ENCODE data around the gene TDRD10. TPM values are rescaled to one million over a fixed set of nuclear protein-coding genes. Genes with fewer than 3 reads are reported as not detected.

TDRD10 gene
- polyA plus RNA-seq, 1 donor = 1.8 TPM

DNA sequence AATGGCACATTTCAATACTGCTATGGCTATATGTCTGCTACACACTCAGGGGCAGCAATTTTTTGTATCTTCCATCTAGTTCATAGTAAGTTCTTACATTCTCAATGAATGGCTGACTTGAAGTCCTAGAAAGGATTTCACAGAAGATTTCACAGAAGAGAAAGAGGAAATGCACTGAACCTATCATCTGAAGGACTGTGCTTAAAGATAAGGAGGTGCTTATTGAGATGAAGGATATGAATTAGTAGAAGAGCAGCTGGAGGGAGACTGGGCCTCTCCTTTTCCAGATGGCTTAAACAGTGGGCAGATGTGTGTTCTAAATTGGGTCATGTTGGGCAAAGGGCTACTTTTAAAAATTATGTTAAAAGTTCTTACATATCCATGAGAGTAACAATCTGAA, 91.4 kb downstream of the TDRD10 start:
- DNase-seq = no peak
- no peak overlapping the region for H3K27ac ChIP-seq (ENCODE audit: low read length)
- no peaks in the 10 kb centered on the region for H3K27me3 ChIP-seq (ENCODE audit: control insufficient read depth, insufficient read depth, low read length)
- peaks cover 92% of the 10 kb centered on the region for H3K36me3 ChIP-seq (ENCODE audit: control insufficient read depth, insufficient read depth, low read length)
- no peaks in the 10 kb centered on the region for H3K4me1 ChIP-seq (ENCODE audit: control insufficient read depth, insufficient read depth, low read length)
- no peak overlapping the region for H3K4me3 ChIP-seq (ENCODE audit: low read length)
- H3K9me3 ChIP-seq (ENCODE audit: control insufficient read depth, low read depth, low read length) = no peaks in the 10 kb centered on the region

DNA sequence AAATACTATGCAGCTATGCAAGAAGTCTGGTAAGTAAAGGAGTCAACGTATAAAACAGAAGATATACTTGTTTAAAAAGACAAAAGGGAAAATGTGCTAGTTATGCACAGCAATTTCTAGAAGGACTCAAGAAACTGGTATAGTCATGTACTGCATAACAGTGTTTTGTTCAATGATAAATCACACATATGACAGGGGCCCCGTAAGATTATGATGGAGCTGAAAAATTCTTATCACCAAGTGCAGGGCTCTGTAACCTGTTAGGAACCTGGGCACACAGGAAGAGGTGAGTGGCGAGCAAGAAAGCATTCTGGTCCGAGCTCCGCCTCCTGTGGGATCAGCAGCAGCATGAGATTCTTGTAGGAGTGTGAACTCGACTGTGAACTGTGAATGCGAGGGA, 92.8 kb downstream of the TDRD10 start:
- Histone ChIP-seq H3K9me3 (ENCODE audit: control insufficient read depth, low read depth, low read length) (no peaks in the 10 kb centered on the region), H3K36me3 (ENCODE audit: control insufficient read depth, insufficient read depth, low read length) (peaks cover 92% of the 10 kb centered on the region), H3K4me3 (ENCODE audit: low read length) (no peak overlapping the region), H3K4me1 (ENCODE audit: control insufficient read depth, insufficient read depth, low read length) (no peaks in the 10 kb centered on the region), H3K27ac (ENCODE audit: low read length) (no peak overlapping the region), H3K27me3 (ENCODE audit: control insufficient read depth, insufficient read depth, low read length) (no peaks in the 10 kb centered on the region)
- DNase-seq = no peak
- 90% methylated on average over 3 of the region's 7 CpGs for WGBS (ENCODE audit: insufficient coverage, low lambda C conversion rate)

DNA sequence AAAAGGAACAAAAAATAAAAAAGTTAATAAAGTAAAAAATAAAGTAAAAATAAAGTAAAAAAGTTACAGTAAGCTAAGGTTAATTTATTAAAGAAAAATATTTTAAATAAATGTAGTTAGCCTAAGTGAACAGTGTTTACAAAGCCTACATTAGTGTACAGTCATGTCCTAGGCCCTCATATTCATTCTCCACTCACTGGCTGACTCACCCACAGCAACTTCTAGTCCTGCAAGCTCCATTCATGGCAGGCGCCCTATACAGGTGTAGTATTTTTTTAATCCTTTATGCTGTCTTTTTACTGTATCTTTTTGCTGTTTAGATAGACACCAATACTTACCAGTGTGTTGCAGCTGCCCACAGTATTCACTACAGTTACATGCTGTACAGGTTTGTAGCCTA, 93.6 kb downstream of the TDRD10 start:
- no peaks in the 10 kb centered on the region for H3K9me3 ChIP-seq (ENCODE audit: control insufficient read depth, low read depth, low read length)
- no peak overlapping the region for H3K4me3 ChIP-seq (ENCODE audit: low read length)
- no CpG with 5 or more reads among the region's 1 CpG for WGBS (ENCODE audit: insufficient coverage, low lambda C conversion rate)
- H3K27me3 ChIP-seq (ENCODE audit: control insufficient read depth, insufficient read depth, low read length) = no peaks in the 10 kb centered on the region
- no peaks in the 10 kb centered on the region for H3K4me1 ChIP-seq (ENCODE audit: control insufficient read depth, insufficient read depth, low read length)
- no peak overlapping the region for H3K27ac ChIP-seq (ENCODE audit: low read length)
- DNase-seq = no peak
- peaks cover 86% of the 10 kb centered on the region for H3K36me3 ChIP-seq (ENCODE audit: control insufficient read depth, insufficient read depth, low read length)

Other genes with a start within 250 kb of the TDRD10 start
- 63.2 TPM for gene HAX1, start 229.6 kb upstream of the TDRD10 start, polyA plus RNA-seq
- gene AQP10, start 181.1 kb upstream of the TDRD10 start, polyA plus RNA-seq = 11.1 TPM
- gene ATP8B2, start 176.7 kb upstream of the TDRD10 start, polyA plus RNA-seq = 10.9 TPM
- gene IL6R, start 96.9 kb upstream of the TDRD10 start, polyA plus RNA-seq = 4.1 TPM
- 6.1 TPM for gene SHE, start 193 bp downstream of the TDRD10 start, polyA plus RNA-seq
- 69.9 TPM for gene UBE2Q1, start 56.4 kb downstream of the TDRD10 start, polyA plus RNA-seq
- gene CHRNB2, start 65.6 kb downstream of the TDRD10 start, polyA plus RNA-seq = 1.7 TPM
- gene ADAR, start 106.0 kb downstream of the TDRD10 start, polyA plus RNA-seq = 123 TPM